Putamen (tissue), 1 donor: Measurements from ENCODE around the gene C4orf46.
"Not testable (repeated sequence)": the region's sequence is repeated elsewhere in the genome, so short reads cannot be mapped to it uniquely, and the experiment has no call there.

Experiments
- DNase-seq: peaks from one replicate; pipeline ENCODE4 v3.0.0-alpha.2; 2016; ENCODE audit warnings: low spot score

The C4orf46 gene

DNA sequence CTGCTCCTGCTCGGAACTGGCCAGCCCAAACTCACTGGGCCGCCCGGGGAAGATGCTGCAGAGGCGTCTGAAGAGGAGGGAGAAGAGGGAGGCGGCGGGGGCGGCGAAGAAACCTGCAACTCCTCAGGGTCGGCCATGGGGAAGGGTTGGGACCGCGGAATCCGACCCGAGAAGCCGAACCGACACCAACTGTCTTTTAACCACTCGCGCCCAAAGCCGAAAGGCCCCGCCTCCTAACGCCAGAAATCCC lies at the start of gene C4orf46:
C4orf46 (minus strand) TSS at position 223 of the 250 bp plus-strand sequence; CDS start at position 137, 86 bp downstream.
- no peak for DNase-seq

DNA sequence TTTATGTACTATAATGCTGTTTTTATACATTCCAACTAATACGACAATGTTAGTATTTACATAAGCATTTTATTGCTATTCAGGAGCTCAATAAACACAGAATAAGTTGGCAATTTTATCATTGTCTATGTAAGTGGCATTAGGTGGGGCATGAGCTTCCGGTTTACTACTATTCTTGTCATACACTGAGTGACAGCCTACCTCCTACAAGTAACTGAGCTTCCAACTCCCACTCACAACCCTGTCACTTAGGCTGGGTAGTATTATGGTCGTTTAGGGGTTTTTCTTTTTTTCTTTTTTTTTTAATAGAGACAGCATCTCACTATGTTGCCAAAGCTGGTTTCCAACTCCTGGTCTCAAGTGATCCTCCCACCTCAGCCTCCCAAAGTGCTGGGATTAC lies 44.1 kb upstream of the C4orf46 start:
- DNase-seq, result no peak

DNA sequence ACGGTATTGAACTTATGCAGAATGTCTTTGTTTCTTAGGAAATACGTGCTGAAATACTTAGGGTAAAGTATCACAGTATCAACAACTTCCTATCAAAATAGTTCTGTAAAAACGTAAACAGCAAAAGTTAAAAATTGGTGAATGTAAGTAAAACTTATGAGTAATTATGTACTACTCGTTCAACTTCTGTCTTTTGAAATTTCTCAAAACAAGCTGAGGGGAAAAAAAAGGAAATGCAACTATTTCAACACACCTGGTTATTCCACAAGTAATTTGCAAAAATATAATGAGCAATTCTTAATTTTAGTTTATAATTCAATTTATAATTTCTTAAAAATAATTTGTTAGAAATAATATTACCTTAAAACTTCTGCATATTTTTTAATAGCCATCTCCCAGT lies 43.2 kb upstream of the C4orf46 start:
- no peak for DNase-seq

DNA sequence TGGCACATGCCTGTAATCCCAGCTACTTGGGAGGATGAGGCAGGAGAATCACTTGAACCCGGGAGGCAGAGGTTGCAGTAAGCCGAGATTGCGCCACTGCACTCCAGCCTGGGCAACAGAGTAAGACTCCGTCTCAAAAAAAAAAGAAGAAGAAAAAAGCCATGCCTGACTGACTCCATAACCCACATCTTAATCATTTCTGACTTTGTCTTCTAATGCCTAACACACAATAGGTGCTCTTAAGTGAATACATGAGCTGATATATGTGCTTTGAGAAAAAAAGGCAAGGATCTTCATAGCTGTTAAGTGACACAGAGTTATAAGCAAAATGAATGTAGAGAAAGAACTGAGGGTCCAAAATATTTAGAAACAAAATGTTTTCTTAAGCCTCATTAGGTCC lies 40.9 kb upstream of the C4orf46 start:
- not testable (repeated sequence) for DNase-seq

DNA sequence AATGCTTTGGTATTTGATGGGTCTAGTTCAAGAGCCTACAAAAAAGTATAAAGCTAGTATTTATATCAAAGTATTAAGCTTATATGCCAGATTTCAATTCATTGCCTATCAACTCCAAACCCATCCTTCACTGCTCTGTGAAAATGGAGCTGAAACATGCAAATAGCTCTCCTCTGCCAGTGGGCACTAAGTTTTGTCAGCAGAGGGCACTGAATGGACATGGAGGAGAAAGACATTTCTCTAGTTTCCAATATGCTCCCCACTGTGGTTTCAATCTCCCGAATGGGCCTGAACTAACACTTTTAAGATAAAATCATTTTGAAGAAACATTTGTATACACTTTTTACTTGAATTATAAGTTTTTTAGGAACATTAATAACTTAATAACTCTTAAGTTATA lies 39.1 kb upstream of the C4orf46 start:
- DNase-seq, result no peak

DNA sequence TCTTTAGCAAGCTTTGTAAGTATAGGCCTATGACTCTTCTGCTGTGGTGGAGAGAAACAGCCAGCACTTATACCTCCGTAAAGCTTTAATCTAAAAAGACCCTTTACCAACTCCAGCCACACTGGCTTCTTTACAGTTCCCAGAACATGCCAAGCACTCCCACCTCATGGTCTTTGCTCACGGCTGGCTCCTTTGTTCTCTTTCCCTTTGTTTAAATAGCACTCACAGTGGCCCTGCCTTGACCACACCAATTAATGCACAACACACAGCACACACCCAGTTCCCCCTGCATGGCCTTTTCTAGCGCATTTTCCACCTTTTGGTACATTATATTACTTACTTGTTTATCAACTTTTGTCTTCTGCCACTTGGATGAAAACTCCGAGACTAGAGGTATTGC lies 32.6 kb upstream of the C4orf46 start:
- DNase-seq, result no peak

DNA sequence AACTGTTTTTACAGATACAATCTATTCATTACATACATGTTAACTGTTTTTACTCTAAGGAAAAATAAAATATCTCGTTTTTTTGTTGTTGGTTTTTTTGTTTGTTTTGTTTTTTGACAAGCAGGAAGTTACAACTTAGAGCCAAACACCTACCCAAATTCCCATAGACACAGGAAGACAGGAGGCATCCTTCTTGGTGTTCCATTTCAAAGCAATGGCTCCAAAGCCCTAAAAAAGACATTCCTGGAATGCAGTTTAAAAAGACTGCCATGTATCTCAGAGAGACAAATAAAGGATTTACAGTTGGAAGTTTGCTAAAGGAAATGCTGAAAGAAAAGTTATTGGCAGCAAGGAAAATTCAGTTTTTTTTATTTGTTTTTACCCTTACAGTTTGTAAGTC lies 17.1 kb upstream of the C4orf46 start:
- no peak for DNase-seq

DNA sequence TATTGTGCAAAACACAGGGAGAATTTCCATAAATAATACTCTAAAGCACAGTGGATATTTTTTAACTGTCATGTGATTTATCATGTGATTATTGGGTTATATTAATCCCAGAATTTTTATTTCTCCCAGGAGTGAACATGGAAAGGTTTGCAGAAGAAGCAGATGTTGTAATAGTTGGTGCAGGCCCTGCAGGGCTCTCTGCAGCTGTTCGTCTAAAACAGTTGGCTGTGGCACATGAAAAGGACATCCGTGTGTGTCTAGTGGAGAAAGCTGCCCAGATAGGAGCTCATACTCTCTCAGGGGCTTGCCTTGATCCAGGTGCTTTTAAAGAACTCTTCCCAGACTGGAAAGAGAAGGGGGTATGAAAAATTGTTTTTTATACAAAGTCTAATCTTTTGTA lies 10.4 kb upstream of the C4orf46 start:
- DNase-seq, result no peak

DNA sequence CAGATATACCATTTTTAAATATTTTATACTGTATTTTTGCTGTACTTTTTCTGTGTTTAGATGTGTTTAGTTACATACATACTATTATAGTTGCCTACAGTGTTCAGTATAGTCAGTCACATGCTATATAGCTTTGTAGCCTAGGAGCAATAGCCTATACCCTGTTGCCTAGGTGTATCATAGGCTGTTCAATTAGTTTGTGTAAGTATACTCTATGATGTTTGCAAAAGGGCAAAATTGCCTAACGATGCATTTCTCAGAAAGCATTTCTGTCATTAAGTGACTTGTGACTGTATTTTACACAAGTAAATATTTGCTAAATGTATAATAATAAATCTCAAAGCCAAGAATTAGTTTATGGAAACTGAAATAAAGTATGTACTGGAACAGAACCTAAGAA lies 9.9 kb upstream of the C4orf46 start:
- no peak for DNase-seq

DNA sequence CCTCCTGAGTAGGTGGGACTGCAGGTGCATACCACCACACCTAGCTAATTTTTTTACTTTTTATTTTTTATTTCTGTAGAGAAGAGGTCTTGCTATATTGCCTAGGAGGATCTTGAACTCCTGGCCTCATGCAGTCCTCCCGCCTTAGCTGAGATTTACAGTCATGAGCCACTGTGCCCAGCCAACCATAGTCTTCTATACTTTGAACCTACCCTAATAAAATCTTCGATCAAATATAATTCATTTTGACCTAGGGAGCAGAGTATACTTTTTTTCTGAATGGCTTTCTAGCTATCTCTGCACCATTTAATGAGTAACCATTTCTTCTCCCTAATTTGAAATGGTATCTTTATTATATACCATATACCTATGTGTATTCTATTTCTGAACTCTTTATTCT lies 7.1 kb upstream of the C4orf46 start:
- DNase-seq, result no peak

DNA sequence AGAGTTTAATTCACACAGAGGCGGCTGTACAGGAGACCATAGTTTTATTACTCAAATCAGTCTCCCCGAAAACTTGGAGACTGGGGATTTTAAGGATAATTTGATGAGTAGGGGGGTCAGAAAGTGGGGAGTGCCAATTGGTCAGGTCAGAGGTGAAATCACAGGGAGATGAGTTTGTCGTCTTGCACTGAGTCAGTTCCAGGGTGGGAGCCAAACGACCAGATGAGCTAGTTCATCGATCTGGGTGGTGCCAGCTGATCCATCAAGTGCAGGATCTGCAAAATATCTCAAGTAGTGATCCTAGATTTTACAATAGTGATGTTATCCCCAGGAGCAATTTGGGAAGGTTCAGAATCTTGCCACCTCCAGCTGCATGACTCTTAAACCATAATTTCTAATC lies 4.4 kb upstream of the C4orf46 start:
- DNase-seq, result no peak

DNA sequence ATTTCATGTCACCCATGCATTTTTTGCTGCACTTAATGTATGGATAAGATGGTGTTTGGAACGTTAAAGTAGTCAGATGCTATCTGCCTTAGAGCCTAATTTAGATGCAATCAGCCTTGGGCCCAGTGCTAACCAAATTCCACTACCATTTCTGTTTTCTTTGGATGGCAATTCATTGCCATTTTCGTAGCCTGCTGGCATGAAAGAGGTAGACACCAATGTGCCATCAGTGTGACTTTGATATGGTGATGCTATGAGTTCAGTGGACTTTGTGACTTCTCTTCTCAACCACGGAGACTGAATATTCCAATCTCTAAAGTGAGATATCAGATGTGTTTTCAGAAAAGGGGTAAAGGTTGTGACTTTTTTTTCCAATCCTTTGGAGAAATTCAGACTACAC lies 1.9 kb upstream of the C4orf46 start:
- DNase-seq, result no peak

DNA sequence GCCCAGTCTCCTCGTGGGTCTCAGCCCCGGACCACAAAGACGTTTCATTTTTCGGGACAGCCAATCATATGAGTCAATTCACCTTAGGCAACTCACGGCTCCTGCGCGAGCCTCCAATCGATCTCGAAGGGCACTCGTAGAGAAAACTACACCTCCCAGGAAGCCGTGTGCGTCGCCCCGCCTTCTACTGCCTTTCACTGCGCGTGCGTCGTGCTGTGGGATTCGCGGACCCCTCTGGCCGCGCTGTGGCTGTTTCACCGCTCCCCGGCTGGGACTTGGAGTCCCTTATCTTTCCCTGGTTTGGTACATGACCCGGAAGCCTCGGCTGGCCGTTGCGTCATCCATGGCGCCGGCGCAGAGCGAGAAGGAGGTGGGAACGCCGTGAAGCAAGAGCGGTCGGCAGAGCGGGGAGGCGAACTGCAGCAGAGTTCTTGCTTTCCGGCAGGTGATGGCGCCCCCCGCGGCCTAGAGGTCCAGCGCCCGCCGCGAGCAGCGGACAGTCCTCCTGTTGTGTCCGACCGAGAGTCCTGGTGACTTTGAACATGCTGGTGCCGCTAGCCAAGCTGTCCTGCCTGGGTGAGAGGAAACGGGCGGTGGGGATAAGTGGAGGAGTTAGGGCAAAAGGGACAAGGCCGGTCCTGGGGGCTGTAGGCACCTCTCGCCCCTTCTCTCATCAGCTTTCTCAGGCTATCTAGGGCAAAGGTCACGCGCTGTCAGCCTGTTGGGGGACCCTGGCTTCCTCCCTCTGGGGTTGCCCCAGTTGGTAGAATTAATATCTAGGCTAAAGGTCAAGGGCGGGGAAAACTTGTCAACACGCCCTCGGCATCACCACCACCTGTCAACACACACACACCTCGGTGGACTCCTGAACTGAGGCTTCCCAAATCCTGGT lies 474 bp upstream of the C4orf46 start, which contains the start of gene ETFDH:
ETFDH (plus strand) TSS at position 382 of the 892 bp plus-strand sequence; CDS start at position 543, 161 bp downstream.
- peak; percentile 99 for DNase-seq

DNA sequence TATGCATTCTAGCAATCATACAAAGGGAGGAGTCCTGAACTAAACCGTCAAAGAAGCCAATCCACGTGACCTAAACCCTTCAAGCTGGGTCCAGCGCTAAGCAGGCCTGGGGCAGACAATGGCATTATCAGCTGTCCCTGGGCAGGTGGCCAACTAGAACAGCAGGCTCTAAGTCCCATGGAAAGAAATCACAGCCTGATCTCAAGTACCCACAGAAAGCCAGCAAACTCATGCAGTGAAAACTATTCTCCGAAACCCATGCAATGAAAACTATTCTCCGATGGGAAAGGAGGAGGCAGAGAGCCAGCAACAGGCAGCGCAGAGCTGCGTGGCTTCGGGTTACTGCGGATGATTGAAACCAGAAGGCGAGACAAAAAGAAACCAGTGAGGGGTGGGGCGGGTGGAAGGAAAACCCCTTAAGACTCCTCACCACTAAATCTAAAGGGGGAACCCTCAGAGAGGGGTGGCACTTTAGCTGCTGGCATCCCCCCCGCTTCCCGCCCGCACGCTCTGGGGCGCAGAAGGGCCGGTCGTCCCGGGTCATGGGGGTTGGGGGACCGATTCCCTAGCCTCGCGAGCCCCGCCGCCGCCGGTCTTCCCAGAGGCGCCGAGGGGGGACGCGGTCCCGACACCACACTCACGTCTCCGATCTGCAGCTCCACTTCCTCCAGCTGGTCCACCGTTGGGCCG lies 567 bp downstream of the C4orf46 start:
- peak; percentile 68 for DNase-seq

DNA sequence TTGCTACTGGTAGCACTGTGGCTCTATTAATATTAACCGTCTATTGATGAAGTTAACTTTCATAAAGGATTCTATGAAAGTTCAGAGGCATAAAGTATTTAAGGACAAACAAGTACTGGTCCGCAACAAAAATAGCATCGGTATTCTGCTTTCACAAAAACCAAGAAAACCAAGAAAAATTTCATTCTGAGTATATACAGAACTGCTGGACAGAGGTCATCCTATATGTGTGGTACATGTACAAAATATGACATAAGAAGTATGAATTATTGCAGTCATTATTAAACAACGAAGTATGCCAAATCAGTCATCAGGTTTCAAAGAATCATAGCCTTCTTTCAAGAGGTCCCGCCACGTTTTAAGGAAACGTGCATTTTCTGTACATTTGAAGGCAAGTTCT lies 2.4 kb downstream of the C4orf46 start:
- DNase-seq, result no peak

DNA sequence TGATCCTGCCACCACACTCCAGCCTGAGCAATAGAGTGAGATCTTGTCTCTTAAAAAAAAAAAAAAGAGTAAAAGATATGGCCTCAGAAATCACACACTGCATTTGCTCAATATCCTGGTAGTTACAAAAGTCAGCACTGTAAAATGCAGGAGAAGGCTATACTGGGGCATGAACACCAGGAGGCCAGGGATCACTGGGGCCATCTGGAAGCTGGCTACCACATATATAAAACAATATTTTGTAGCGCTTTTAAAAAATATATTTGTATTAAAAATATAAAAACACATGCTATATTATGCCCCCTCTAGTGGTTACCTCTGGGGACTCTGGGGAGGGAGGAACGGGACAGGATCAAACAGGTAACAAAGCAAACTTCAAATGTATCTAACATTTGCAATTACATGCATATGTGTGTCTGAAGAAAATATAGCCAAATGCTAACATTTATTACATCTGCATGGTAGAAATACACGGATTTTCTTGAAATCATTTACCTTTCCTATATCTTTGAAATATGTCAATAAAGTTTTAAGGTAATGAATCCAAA lies 4.0 kb downstream of the C4orf46 start:
- DNase-seq, result no peak

DNA sequence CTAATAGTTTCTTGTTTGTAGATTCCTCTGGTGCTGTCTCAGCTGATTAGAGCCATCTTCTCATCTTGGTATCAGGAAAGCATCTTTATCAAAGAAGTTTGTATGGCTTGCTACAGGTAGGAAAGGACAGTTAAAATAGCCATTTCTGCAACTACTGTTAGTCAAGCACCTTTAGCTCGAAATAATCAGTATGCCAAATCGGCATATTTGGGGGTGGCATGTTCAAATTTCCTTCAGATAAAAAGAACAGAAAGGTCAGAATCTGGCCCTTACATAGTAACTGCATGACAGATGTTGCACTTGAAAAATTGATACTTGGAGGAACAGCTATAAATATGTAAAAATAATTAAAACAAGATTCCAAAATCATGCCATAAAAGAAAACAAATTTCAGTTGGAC lies 4.8 kb downstream of the C4orf46 start:
- no peak for DNase-seq

DNA sequence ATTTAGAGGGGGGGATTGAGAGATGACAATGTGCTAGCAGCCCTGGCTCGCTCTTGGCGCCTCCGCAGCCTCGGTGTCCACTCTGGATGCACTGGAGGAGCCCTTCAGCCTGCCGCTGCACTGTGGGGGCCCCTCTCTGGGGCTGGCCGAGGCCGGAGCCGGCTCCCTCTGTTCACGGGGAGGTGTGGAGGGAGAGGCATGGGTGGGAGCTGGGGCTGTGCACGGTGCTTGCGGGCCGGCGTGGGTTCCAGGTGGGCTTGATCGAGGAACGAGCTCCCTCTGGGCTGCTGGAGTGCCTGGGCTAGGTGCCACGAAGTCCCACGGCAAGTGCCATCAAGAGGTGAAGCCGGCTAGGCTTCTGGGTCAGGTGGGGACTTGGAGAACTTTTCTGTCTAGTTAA lies 6.9 kb downstream of the C4orf46 start:
- DNase-seq, result no peak

DNA sequence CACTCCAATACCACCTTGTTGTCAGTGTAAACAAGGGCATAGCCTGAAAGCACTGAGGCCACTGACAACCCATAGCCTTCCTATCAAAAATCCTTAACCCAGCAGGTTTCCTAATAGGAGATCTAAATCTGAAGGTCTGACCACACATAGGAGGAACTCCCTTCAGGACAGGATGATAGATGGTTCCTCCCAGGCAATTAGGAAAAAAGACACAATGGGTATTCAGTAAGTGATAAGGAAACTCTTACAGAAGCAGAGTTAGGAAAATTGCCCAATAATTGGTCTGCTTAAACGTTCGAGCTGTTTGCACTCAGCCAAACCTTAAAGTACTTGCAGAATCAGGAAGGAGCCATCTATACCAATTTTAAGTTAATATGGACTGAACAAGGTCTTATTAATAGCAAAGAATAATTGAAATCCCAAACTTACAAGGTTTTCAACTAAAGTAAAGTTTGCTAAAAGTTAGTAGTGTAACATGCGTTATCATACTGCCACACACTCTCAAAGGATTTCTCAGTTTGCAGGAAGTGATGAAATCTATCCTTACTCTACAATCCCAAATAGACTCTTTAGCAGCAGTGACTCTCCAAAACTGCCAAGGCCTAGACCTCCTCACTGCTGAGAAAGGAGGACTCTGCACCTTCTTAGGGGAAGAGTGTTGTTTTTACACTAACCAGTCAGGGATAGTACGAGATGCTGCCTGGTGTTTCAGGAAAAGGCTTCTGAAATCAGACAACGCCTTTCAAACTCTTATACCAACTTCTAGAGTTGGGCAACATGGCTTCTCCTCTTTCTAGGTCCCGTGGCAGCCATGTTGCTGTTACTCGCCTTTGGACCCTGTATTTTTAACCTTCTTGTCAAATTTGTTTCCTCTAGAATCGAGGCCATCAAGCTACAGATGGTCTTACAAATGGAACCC lies 7.7 kb downstream of the C4orf46 start:
- not testable (repeated sequence) for DNase-seq

DNA sequence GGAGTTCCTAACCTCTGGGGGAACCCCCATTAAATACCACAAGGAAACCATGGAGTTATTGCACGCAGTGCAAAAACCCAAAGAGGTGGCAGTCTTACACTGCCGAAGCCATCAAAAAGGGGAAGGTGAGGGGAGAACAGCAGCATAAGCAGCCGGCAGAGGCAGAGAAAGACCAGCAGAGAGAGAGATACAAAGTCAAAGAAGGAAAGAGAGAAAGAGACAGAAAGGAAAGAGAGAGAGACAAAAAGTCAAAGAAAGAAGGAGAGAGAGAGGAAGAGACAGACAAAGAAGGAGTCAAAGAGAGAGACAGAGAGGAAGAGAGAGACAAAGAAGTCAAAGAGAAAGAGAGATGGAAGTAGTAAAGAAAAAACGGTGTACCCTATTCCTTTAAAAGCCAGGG lies 8.4 kb downstream of the C4orf46 start:
- DNase-seq, result not testable (repeated sequence)

DNA sequence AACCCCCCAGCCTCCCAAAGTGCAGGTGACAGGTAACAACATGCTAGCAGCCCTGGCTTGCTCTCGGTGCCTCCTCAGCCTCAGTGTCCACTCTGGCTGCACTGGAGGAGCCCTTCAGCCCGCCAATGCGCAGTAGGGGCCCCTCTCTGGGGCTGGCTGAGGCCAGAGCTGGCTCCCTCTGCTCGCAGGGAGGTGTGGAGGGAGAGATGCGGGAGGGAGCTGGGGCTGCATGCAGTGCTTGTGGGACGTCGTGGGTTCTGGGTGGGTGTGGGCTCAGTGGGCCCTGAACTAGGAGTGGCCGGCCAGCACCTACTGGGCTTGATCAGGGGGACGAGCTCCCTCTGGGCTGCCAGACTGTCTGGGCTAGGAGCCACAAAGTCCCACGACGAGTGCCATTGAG lies 14.4 kb downstream of the C4orf46 start:
- no peak for DNase-seq

DNA sequence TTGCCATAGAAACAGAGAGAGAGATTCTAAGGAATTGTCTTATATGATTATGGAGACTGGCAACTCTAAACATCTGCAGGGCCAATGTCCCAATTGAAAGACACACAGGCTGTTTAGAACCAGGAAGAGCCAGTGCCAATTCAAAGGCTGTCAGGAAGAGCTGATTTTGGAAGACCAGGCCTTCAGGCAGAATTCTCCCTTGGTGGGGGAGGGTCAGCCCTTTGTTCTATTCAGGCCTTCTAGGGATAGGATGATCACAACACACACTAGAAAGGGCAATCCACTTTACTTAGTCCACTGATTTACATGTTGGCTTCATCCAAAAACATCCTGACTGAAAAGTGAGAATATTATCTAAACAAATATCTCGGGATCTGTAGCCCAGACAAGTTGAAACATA lies 15.2 kb downstream of the C4orf46 start:
- no peak for DNase-seq
